ENCODE results near the gene TRIM27. TPM values are rescaled to one million over a fixed set of nuclear protein-coding genes. Genes with fewer than 3 reads are reported as not detected.

Gene TRIM27
- total and polyA plus RNA-seq, 2 donors (not counting 1 experiment from before 2014, with no cell fraction given): 42.7 to 43.8 TPM

- TF ChIP-seq EZH2 (IDR thresholded peaks at IDR 0.05; ENCODE audit: low read length, missing control alignments): no peak
- TF ChIP-seq, protein P1, sequence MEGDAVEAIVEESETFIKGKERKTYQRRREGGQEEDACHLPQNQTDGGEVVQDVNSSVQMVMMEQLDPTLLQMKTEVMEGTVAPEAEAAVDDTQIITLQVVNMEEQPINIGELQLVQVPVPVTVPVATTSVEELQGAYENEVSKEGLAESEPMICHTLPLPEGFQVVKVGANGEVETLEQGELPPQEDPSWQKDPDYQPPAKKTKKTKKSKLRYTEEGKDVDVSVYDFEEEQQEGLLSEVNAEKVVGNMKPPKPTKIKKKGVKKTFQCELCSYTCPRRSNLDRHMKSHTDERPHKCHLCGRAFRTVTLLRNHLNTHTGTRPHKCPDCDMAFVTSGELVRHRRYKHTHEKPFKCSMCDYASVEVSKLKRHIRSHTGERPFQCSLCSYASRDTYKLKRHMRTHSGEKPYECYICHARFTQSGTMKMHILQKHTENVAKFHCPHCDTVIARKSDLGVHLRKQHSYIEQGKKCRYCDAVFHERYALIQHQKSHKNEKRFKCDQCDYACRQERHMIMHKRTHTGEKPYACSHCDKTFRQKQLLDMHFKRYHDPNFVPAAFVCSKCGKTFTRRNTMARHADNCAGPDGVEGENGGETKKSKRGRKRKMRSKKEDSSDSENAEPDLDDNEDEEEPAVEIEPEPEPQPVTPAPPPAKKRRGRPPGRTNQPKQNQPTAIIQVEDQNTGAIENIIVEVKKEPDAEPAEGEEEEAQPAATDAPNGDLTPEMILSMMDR (conservative IDR thresholded peaks at IDR 0.05 in 1 of 2, IDR thresholded peaks at IDR 0.05 in 1 of 2; ENCODE audit: low read depth in 1 of 2, low read length in 2 of 2): no peak
- Histone ChIP-seq H3K27me3 (ENCODE audit: control insufficient read depth, insufficient read depth, low read length) (no peaks in the 10 kb centered on the region), H3K27ac (ENCODE audit: insufficient read depth, low read length) (no peak overlapping the region), H3K36me3 (ENCODE audit: control insufficient read depth, insufficient read depth, low read length) (no peaks in the 10 kb centered on the region), H3K9me3 (ENCODE audit: control insufficient read depth, insufficient read depth, low read depth, low read length) (no peaks in the 10 kb centered on the region), H2AFZ (ENCODE audit: low read length) (no peak overlapping the region), H3K4me3 (replicated peaks in 1 of 4; ENCODE audit: control extremely low read depth in 1 of 4, insufficient read depth in 1 of 4, low read depth in 3 of 4, low read length in 4 of 4) (peak overlapping the region; percentile 22 to 91 (median 56)), H3K4me2 (ENCODE audit: extremely low read depth, insufficient read depth, low read length) (peak overlapping the region; percentile 85), H3K4me1 (ENCODE audit: control insufficient read depth, extremely low read depth, insufficient read depth, low read length) (peaks cover 3% of the 10 kb centered on the region), H3K9ac (ENCODE audit: insufficient read depth, low read length) (no peak overlapping the region), H4K20me1 (ENCODE audit: control insufficient read depth, extremely low read depth, insufficient read depth, low read length) (no peaks in the 10 kb centered on the region), H3K79me2 (ENCODE audit: control insufficient read depth, insufficient read depth, low read length) (no peaks in the 10 kb centered on the region)
- no peak for DNase-seq (ENCODE audit: low read depth in 2 of 2)
Measured at GRCh38 chr6:28941684-28942448, 18.1 kb upstream of the TRIM27 start.

DNA sequence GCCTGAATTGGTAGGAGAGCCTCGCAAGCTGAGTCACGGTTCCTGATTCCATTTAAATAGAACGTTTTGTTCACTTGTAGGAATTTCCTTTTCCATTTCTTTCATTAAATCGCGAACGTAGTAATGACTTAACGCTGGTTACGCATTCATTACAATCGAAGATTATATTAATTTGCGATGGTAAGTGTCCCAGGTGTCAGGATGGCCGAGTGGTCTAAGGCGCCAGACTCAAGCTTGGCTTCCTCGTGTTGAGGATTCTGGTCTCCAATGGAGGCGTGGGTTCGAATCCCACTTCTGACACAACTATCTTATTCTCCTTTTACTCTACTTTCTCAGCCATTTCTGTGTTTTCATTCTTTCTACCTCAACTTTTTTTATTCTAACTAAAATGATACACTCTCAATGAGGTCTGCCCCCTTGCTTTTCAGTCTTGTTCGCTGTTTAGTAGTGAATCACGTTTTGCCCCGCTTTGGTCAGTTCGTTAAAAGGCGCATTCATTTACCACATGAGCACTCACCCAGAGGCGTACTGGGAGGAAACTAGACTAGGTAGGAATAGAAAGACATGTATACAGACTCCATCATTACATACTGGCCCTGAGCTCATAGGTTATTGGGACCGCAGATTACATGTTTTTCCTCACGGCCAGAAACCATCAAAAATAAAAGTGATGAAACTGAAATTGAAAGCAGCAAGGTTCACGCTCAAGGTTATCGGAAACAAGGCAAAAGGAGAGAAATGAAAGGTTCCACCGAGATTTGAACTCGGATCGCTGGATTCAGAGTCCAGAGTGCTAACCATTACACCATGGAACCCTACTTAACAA is 17.3 kb upstream of the TRIM27 start:
- Histone ChIP-seq H4K20me1 (ENCODE audit: control insufficient read depth, extremely low read depth, insufficient read depth, low read length) (no peaks in the 10 kb centered on the region), H3K27ac (ENCODE audit: insufficient read depth, low read length) (peak overlapping the region; percentile 59), H3K9ac (ENCODE audit: insufficient read depth, low read length) (no peak overlapping the region), H3K4me1 (ENCODE audit: control insufficient read depth, extremely low read depth, insufficient read depth, low read length) (peaks cover 3% of the 10 kb centered on the region), H3K9me3 (ENCODE audit: control insufficient read depth, insufficient read depth, low read depth, low read length) (no peaks in the 10 kb centered on the region), H2AFZ (ENCODE audit: low read length) (peak overlapping the region; percentile 97), H3K27me3 (ENCODE audit: control insufficient read depth, insufficient read depth, low read length) (no peaks in the 10 kb centered on the region), H3K4me2 (ENCODE audit: extremely low read depth, insufficient read depth, low read length) (peak overlapping the region; percentile 93), H3K36me3 (ENCODE audit: control insufficient read depth, insufficient read depth, low read length) (no peaks in the 10 kb centered on the region), H3K4me3 (replicated peaks in 1 of 4; ENCODE audit: control extremely low read depth in 1 of 4, insufficient read depth in 1 of 4, low read depth in 3 of 4, low read length in 4 of 4) (peak overlapping the region; percentile 81 to 91 (median 86)), H3K79me2 (ENCODE audit: control insufficient read depth, insufficient read depth, low read length) (no peaks in the 10 kb centered on the region)
- TF ChIP-seq, protein P1 (conservative IDR thresholded peaks at IDR 0.05 in 1 of 2, IDR thresholded peaks at IDR 0.05 in 1 of 2; ENCODE audit: low read depth in 1 of 2, low read length in 2 of 2): no peak
- no peak for TF ChIP-seq EZH2 (IDR thresholded peaks at IDR 0.05; ENCODE audit: low read length, missing control alignments)
- peak; percentile 77 to 92 for DNase-seq (ENCODE audit: low read depth in 2 of 2)

GRCh38 chr6:28940294-28940857 is 16.6 kb upstream of the TRIM27 start:
- DNase-seq (ENCODE audit: low read depth in 2 of 2): no peak
- Histone ChIP-seq H3K9me3 (ENCODE audit: control insufficient read depth, insufficient read depth, low read depth, low read length) (no peaks in the 10 kb centered on the region), H3K4me2 (ENCODE audit: extremely low read depth, insufficient read depth, low read length) (peak overlapping the region; percentile 93), H3K27me3 (ENCODE audit: control insufficient read depth, insufficient read depth, low read length) (no peaks in the 10 kb centered on the region), H3K27ac (ENCODE audit: insufficient read depth, low read length) (peak overlapping the region; percentile 59), H3K9ac (ENCODE audit: insufficient read depth, low read length) (peak overlapping the region; percentile 42), H2AFZ (ENCODE audit: low read length) (peak overlapping the region; percentile 97), H3K4me3 (replicated peaks in 1 of 4; ENCODE audit: control extremely low read depth in 1 of 4, insufficient read depth in 1 of 4, low read depth in 3 of 4, low read length in 4 of 4) (peak overlapping the region; percentile 81 to 91 (median 86)), H4K20me1 (ENCODE audit: control insufficient read depth, extremely low read depth, insufficient read depth, low read length) (no peaks in the 10 kb centered on the region), H3K79me2 (ENCODE audit: control insufficient read depth, insufficient read depth, low read length) (no peaks in the 10 kb centered on the region), H3K36me3 (ENCODE audit: control insufficient read depth, insufficient read depth, low read length) (no peaks in the 10 kb centered on the region), H3K4me1 (ENCODE audit: control insufficient read depth, extremely low read depth, insufficient read depth, low read length) (peaks cover 3% of the 10 kb centered on the region)
- TF ChIP-seq EZH2 (IDR thresholded peaks at IDR 0.05; ENCODE audit: low read length, missing control alignments): no peak
- TF ChIP-seq, protein P1 (conservative IDR thresholded peaks at IDR 0.05 in 1 of 2, IDR thresholded peaks at IDR 0.05 in 1 of 2; ENCODE audit: low read depth in 1 of 2, low read length in 2 of 2): no peak
